Renal cortex interstitium (tissue), 11 donors: ENCODE measurements around the gene CDS2. TPM values are rescaled to one million over a fixed set of nuclear protein-coding genes. Genes with fewer than 3 reads are reported as not detected.

ENCODE experiments used
- DNase-seq, 11 donors: peaks; one replicate each; pipeline ENCODE4 v3.0.0-alpha.2; 2013; ENCODE audit warnings: low read depth in 9 of 11, low spot score in 4 of 11; ENCODE audit errors: extremely low read depth in 1 of 11
- polyA plus RNA-seq, 3 donors: library from polyadenylated mRNA; unstranded; fragments of 120-200 nt; gene quantifications; one replicate each; pipeline ENCODE4 v1.2.1, GENCODE V29; 2013; ENCODE audit not compliant: insufficient read length in 3 of 3

Gene CDS2
- polyA plus RNA-seq, 3 donors, result 32.4 to 41.1 (median 39.7) TPM

DNA sequence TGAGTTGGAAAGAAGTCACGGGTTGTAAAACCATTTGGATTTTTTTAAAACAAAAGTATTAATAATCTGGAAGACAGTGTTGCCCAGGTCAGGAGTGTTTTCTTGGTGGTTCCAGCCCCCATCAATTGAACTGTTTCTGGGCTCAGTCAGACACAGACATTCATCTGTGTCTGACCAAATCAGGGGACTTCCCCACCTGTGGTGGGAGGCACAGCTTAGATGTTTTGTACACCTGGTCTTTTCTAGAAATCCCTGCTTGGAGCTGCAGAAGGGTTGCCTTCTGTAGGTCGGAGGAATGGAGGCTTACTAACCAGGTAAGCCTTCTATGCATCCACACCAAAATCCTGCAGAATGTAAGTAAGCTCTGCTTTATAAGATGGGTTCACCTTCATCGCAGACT lies 63.6 kb downstream of the CDS2 start:
- DNase-seq, result no peak

DNA sequence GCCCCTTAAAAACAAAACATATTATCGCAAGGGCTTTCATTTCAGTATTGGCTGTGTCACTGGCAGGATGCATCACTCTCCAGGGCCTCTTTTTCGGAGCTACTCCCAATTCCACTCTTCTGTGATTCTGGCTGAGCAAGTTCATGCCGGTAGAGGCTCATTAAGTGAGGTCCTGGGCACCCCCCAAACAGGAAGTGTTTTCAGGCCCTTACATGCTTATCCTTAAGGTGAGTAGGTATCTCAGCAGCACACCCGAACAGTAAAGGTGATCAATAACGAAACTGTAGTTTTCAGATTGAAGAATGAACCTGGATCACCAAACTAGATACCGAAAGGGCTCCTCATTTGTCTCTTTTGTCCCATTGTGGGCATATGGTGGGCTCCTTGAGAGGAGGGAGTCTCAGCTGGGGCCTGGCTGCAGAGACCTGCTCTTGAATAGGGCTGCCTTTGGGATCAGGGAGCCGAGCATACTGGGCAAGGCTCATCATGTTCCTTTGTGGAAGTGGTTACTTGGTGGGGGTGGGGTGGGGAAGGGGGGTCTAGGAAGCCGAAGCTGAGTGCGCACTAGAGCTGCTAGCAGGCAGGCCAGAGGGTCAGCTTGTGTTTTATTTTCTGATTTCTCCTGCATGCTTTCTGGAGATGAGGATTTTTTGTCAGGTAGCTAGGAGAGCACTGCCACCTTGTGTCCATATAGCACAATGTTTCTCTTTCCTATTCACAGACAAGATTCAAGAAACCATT lies 65.2 kb downstream of the CDS2 start:
- DNase-seq, result peak in 10 of 11 donors; percentile 42 to 84 (median 58)

DNA sequence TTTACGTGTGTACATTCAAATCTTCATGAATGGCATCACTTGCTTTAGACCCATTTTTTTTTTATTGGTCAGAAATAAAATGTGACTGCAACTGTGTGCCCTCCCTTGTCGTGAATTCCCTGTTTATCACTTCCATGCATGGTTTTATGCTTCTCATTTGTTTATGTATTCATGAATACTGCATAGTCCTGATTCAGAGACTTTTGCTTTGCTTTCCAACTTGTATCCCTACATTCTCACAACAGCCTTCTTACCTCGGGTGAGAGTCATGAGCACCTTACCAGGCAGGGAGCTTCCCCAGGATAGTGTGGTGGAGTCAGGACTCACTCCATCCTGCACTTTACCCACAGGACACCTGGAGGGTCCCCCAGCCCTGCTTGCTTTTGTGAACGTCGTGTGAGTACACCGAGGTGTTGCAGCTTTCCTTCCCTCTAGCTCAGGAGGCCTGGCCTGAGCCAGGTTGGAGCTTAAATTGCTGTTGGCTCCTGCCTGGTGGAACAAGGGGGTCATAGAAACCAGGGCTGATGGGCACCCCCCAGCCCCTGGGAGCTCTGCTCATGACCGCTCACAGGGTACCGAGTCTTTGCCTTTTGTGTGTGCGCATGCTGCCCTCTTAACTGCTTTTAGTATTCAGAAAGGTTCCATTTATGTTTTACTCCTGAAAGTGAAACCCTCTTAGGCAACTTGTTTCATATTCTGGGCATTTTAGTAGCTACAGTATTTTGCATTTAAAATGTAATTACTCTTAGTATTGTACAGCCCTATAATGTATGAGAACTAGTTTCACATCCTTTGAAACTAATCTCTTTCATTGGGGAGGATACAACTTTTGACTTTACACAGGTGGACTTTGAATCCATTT lies 66.0 kb downstream of the CDS2 start:
- no peak for DNase-seq

DNA sequence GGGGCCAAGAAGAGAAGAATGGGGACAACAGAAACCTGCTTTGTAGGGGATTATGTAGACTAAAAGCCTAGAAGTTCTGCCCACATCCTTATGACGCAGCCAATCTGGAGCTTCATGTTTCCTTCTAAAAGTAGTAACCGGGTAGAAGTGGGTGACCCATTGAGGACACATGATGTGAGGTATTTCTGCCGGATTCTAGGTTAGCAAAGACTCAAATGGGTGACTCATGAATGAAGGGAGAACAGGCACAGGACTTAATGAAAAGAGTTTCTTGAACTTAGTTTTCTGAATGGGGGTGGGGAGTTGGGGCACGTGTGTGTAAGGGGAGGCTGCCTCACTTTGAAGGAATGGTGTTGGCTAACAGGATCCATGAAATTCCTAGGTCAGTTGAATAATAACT lies 68.8 kb downstream of the CDS2 start:
- DNase-seq, result no peak

DNA sequence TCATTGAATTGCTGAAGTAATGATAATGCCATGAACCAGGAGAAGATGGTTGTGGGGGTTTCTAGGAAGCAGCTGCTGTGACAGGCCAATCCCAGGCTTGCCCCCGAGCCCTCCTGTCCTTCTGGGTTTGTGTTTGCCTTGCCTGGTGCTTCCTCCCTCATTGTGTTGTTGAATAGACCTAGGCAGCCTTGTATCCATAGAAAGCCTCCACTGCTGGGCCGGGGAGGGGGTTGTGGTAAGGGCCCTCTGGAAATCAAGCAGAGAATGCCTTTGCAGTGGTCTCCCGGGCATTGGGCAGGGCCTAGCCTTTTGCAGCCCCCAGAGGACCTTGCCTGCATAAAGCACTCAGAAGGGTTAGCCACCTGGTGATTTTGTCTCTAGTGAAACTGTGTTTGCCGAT lies 69.3 kb downstream of the CDS2 start:
- no peak for DNase-seq

DNA sequence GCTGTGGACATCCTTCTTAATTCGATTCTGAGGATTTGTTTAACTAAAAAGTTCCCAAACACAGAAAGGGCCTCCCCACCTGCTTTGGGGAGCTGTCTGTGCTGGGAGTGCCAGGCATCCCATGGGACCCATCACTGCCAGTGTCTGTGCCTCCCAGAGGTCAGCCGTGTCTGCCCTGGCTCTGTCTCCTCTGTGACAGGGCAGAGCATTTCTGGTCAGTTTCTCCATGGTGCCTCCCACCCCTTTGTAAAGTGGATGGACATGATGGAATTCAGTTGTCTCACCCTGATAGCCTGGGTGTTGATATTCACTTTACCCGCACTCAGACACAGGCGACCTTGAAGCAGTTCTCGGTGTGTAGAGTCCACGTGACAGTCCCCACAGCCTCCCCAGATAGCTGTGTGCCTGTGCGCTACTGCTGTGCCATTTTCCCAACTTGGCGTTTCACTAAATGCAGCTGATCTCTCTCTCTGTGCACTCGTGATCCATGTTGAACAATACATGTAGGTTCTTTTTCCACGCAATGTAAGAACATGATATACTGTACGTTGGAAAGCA lies 70.5 kb downstream of the CDS2 start:
- DNase-seq, result no peak

DNA sequence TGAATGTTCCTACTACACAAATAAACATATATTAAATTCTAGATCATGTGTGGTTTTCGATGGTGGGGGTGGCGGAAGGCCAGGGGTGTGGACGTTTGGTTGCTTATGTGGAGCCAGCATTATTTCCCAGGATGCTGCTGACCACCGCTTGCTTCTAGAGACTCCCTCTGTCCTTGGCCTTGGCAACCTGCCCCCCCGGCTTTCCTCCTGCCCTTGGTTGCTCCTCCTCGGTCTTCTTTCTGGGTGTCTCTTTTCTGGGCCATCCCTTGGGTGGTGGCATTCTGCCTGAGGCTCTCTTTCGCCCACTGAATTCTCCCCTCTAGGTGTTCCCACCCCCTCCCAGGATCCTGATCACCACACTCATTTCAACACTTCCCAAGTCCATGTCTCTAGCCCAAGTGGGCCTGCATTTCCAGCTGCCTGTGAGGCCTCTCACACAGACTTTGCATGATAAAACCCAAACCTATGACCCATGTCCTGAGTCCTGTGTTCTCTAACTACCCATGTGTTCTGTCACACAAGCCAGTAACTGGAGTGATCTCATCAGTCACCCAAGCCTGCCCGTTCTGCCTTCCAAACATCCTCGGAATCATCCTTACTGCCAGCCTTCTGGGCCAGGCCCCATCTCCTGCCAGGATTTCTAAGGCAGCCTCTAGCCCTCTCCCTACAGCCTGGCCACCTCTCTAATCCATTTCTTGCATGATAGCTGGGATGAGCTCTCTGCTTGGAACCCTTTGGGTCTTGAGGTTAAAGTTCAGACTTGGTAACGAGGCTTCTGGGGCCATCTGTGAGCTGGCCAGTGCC lies 71.2 kb downstream of the CDS2 start:
- DNase-seq, result no peak

DNA sequence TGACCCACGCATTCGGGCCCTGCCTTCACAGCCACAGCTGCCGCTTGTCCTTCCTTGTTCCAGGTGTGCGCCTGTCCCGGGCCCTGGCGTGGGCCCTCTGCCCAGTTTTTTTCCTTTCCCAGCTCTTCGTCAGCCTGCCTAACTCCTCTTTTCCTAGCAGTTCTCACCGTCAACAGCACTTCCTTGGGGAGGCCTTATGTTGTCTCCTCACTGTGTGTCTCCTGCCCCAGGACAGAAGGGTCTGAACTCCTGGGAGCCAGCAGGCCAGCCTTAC lies 71.8 kb downstream of the CDS2 start:
- no peak for DNase-seq

DNA sequence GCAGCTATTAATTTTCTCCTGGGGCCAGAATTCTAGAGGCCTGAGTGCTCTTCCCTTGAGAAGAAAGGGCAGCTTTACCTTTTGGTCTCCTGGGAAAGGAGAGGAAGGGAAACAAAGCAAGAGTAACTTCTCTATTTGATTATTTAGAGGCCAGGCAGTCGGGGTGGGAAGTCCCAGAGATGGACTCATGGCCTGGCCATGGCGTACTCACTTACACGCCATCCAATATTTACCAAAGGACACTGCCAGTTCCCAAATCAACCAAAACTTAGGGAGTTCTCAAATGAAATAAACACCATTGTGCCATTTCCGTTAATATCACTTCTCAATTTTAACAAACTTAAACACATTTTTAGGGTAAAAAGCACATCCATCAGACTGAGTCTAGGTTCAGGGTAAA lies 76.6 kb downstream of the CDS2 start:
- DNase-seq, result no peak

DNA sequence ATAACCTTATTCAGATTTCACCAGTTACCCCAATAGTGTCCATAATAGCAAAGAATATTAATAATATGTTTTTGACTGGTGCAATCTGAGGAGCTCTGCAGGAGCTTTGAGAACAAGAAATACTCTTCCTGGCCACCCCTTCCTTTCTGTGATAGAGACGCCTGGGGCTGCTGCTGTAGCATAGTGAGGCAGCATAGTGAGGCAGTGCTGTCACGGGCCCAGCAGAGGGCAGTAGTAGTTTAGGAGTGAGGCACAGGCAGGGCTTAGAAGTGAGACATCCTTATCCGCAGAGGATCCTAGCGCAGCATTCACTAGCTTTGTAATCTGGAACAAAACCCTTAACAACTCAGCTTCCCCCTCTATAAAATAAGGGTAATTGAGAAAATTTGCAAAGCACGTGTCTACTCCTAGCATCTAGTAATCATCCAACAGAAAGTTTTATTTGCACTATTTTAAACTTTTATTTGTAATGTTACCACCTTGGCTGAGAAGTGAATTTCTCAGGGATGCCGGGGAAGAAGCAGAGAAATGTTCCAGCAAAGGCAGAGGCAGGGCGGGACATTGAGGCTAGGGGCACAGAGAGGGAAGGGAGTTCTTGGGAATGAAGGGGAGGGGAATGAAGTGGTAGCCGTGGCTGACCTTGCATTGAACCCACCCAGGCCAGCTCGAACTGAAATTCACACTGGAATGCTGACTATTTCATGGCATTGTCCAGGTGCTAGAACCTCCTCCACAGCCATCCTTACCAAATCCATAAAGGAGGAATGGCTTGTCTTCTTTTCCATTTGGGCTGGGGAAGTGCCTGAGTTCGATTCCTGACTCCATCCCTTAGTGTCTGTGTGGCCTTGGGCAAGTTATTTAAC lies 78.8 kb downstream of the CDS2 start:
- DNase-seq, result peak in 9 of 11 donors; percentile 42 to 70 (median 61)

DNA sequence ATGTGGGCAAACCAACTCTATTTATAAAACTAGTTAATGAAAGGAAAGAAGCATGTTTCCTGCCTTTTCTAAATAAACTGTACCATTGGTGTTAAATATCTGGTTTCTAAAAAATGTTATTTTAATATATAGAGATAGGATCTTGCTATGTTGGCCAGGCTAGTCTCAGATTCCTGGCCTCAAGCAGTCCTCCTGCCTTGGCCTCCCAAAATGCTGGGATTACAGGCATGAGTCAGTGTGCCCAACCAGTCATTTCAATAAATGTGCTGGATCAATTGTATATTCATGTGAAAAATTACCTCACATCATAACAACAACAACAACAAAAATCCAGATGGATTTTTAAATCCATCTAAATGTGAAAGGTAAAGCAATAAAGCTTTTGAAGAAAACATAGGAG lies 80.3 kb downstream of the CDS2 start:
- no peak for DNase-seq

DNA sequence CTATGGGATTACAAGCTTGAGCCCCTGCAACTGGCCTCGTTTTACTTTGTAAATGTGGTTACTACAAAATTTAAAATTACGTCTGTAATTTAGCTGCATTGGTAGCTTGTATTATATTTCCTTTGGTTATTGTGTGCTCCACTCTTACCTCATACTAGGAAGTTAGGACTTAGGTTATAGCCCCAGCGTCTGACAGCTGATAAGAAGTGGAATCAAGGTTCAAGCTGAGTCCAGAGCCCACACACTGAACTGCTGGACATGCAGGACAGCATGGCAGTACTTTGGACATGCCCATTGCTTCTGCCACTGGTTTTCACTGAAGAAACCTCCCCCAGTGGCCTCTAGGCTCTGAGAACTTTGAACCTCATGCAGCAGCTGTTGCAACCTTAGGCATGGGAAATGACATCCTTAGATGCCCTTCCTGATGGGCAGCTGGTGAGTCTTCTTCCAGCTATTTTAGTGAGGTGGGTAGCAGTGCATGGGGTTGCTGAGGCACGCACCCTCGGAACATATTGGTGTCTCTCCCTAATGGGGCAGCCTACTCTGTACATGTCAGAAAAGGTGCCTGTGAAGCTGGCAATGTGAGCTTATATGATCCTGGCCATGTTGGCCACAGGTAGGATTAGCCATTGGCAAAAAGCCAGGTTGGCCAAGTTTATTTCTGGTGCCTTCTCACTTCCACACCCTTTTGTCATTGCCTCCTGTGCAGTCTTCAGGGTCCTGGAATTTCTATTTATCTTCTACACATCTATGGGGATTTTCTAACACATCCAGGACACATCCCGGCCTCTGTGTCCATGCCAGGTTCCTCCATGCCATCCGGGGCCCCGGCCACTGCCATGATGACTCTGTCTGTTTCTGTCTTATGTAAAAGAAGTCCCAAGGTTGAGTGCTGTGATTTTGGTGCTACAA lies 85.3 kb downstream of the CDS2 start:
- DNase-seq, result no peak

DNA sequence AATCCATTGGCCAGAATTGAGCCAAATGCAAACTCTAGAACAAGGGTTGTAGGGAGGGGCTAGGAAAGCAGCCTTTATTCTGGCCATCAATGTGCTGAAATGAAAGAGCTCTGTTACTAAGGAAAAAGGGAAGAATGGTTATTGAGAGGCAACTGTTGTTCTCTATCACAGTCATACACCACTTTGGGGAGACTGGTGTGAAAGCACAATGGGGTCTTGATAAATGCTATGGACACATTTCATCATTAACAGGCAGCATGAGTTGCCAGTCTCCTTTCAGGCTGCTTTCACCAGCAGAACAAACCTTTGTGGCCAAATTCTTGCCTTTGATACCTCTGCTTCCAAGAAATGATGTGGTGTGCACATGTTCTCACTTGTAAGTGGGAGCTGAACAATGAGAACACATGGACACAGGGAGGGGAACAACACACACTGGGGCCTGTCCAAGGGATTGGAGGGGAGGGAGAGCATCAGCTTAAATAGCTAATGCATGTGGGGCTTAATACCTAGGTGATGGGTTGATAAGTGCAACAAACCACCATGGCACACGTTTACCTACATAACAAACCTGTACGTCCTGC lies 86.2 kb downstream of the CDS2 start:
- DNase-seq, result no peak

DNA sequence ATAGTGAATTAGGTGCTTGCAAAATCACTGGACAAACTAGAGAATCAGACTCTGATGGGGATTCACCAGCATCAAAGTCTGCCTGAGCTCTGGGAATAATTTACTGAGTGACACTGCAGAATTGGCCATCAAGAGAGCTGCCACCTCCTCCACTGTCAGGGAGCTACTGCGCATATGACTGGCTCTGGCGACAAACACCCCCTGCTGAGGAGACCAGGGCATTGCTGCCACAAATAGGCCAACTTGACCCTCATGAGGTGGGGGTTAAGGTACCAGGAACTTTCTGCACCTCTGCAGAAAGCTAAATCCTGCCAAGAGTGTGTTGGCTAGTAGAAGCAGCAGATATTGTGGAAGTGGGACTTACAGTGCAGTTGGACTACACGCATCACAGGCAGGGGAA lies 88.0 kb downstream of the CDS2 start:
- DNase-seq, result no peak

DNA sequence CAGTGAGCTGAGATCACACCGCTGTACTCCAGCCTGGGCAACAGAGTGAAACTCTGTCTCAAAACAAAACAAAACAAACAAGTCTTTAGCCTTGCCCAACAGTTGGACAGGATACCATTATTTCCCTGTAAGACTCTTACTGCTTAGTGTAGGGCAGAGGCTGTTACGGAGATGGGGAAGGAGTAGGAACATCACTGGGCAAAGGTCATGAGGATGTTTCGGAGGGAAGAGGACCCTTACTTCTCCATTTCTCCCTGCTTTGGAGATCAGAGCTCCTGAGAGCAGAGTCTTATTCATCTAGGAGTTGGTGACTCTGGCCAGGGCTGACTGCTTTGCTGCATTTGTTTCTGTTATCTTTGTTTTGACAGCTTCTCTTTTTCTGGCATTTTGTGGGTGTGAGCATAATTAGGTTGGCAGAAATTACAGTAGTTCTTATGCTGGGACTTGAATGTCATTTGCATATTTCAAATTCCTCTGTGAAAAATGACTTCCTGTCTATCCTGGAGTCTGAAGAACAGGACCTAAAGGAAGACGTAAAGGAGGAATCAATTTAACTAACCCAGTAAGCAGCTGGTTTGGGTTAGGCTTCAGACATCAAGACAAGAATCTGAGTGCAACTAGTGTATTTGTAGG lies 89.0 kb downstream of the CDS2 start:
- no peak for DNase-seq

DNA sequence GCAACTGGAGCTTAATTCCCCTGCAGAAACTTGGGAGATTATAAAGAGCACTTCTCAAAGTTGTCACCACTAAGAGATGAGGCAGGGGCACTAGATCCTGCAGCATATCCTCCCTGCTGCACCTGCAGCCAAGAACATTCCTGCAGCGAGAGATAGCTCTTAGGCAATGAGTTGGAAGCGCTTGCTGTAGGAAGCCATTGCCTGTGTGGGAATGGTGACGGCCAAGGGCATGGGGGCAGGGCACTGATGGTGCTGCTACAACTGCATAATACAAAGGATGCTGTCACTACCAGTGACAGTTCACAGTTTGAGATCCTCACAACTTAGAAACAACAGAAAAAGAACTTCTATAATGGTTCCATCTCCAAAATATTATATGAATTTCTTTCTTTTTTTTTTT lies 89.9 kb downstream of the CDS2 start:
- DNase-seq, result no peak

DNA sequence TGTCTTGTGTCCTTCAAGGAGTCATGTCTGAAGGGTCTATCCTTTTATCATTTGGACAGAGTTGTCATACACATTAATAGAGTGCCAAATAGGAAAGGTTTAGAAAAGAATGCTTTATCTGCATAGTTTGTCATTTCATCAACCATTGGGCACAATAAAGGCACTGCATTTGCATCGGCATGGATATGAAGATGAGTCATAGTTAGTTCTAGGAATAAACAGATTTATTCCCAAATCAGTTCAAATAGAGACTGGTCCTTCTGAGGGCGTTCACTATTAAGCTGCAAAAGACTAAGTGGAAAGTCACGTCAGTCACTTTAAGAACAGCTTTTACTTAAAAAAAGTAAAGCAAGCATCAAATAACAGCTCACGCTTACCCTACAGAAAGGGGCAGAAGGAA lies 90.8 kb downstream of the CDS2 start:
- DNase-seq, result no peak
